SU-DHL-6 (cell line): ENCODE data around the gene GLE1.

Source experiments
- EZH2phosphoT487 ChIP-seq: fragments of 200-600 bp; sonication (generic), shearing (Covaris generic); conservative IDR thresholded peaks from 2 replicates; pipeline ENCODE4 v1.6.1; 2018; ENCODE audit warnings: mild to moderate bottlenecking, antibody characterized with exemption, low read length, moderate library complexity, mixed read lengths
- TF ChIP-seq, protein P1 (sequence below): fragments of 200-600 bp; sonication (generic); IDR thresholded peaks from one replicate; pipeline ENCODE4 v1.5.1; 2017; ENCODE audit warnings: antibody characterized with exemption, mild to moderate bottlenecking, low read length, moderate library complexity; ENCODE audit not compliant: insufficient read depth, poor library complexity, severe bottlenecking

DNA sequence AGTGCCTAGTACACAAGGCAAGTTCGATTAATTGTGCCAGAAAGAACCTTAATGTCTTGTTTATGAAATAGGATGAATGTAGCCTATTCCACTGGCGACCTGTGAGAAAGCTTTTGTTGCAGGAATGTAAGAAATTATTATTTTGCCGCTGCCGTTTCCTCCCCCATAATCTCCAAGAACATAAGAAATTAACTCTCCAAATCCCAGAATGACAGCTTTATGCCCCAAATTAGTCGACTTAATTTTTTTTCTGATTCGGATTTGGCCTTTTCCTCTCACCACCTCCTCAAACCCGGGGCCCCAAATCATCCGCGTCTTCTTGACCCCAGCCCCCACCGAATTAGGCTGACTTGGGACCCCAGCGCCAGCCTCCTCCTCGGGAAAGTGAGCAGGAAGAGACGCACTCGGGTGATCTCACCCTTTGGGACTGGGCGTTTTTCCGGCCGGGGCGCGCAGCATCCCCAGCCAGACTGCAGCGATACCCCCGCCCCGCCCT, 47.2 kb downstream of the GLE1 start:
- TF ChIP-seq, protein P1, sequence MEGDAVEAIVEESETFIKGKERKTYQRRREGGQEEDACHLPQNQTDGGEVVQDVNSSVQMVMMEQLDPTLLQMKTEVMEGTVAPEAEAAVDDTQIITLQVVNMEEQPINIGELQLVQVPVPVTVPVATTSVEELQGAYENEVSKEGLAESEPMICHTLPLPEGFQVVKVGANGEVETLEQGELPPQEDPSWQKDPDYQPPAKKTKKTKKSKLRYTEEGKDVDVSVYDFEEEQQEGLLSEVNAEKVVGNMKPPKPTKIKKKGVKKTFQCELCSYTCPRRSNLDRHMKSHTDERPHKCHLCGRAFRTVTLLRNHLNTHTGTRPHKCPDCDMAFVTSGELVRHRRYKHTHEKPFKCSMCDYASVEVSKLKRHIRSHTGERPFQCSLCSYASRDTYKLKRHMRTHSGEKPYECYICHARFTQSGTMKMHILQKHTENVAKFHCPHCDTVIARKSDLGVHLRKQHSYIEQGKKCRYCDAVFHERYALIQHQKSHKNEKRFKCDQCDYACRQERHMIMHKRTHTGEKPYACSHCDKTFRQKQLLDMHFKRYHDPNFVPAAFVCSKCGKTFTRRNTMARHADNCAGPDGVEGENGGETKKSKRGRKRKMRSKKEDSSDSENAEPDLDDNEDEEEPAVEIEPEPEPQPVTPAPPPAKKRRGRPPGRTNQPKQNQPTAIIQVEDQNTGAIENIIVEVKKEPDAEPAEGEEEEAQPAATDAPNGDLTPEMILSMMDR: no peak
- no peak for TF ChIP-seq EZH2phosphoT487
